Myocyte (in vitro differentiated cells): ENCODE measurements around the gene TMEM39B. TPM values are rescaled to one million over a fixed set of nuclear protein-coding genes. Genes with fewer than 3 reads are reported as not detected.
"Not testable (repeated sequence)": the region's sequence is repeated elsewhere in the genome, so short reads cannot be mapped to it uniquely, and the experiment has no call there.

ENCODE experiments used
- DNase-seq: peaks from one replicate; pipeline ENCODE4 v3.0.0-alpha.2; 2012; ENCODE audit warnings: low read depth
- total RNA-seq: library from RNA; depleted of rRNA; stranded (reverse); fragments of >200 nt; gene quantifications from 2 replicates; pipeline ENCODE4 v1.2.3, GENCODE V29; 2014

Gene TMEM39B
- total RNA-seq, 1 donor from 2014 or later: 4.9 TPM

DNA sequence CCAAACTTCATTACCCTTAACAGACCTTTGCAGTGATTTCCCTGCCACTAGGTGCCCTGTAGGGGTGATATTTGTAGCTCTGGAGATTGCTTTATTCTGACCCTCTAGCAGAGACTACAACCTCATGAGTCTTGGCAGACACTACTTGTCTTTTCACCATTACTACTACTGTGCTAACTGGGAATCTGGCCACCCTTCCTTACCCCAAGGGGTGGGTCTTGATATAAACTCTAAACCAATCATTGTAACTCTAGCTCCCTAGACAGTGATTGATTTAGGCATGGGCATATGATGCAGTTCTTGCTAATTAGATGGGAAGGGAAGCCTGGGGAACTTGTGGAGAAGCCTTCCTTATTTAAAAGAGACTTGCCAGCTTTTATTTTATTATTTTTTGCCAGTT is 39.0 kb downstream of the TMEM39B start:
- no peak for DNase-seq

- no peak for DNase-seq
These were observed 40.2 kb downstream of the TMEM39B start for GRCh38 chr1:32112806-32113375.

DNA sequence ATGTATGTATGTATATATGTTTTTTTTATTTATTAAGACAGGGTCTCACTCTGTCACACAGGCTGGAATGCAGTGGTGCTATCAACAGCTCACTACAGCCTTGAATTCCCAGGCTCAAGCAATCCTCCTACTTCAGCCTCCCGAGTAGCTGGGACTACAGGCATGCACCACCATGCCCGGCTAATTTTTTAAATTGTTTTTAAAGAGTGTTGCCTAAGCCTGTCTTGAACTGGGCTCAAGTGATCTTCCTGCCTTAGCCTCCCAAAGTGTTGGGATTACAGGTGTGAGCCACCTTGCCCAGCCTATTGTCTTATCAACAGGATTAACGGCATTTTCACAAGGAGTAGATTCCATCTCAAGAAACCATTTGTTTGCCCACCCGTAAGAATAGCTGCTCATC is 40.7 kb downstream of the TMEM39B start:
- not testable (repeated sequence) for DNase-seq

- no peak for DNase-seq
These were observed 41.7 kb downstream of the TMEM39B start for GRCh38 chr1:32114420-32114819.

GRCh38 chr1:32115496-32115895 is 42.8 kb downstream of the TMEM39B start:
- DNase-seq: no peak

GRCh38 chr1:32116531-32116930 is 43.8 kb downstream of the TMEM39B start:
- DNase-seq: no peak

DNA sequence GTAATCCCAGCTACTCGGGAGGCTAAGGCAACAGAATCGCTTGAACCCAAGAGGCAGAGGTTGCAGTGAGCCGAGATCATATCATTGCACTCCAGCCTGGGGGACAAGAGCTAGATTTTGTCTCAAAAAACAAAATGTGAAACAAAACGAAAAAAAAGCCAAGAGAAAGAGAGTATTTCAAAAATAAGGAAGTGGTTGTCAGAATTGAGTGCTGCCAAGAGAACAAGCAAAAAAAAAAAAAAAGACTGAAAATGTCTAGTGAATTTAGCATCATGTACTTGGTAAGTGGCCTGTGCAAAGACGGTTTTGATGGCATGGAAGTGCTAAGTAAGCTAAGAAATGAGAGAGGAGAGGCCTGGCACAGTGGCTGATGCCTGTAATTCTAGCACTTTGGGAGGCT is 49.4 kb downstream of the TMEM39B start:
- no peak for DNase-seq

GRCh38 chr1:32123361-32123760 is 50.6 kb downstream of the TMEM39B start:
- DNase-seq: not testable (repeated sequence)

DNA sequence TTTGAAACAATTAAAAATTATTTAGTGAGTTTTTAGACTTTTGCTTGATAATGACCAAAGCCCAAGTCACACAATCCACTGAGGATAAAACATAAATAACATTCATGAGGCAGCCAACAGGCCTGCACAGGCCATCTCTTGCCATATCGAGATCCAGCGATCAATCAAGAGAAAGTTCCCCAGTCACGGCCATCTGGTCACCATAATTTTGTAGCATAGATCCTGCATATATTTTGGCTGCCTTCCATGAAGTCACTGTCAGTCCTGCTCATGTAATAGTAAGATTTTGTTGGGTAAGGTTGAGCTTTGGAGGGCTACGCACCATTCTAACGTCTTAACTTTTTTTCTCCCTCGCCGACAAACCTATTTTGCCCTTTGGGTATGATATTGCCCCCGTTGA is 52.6 kb downstream of the TMEM39B start:
- no peak for DNase-seq

GRCh38 chr1:32126770-32127169 is 54.0 kb downstream of the TMEM39B start:
- no peak for DNase-seq

DNA sequence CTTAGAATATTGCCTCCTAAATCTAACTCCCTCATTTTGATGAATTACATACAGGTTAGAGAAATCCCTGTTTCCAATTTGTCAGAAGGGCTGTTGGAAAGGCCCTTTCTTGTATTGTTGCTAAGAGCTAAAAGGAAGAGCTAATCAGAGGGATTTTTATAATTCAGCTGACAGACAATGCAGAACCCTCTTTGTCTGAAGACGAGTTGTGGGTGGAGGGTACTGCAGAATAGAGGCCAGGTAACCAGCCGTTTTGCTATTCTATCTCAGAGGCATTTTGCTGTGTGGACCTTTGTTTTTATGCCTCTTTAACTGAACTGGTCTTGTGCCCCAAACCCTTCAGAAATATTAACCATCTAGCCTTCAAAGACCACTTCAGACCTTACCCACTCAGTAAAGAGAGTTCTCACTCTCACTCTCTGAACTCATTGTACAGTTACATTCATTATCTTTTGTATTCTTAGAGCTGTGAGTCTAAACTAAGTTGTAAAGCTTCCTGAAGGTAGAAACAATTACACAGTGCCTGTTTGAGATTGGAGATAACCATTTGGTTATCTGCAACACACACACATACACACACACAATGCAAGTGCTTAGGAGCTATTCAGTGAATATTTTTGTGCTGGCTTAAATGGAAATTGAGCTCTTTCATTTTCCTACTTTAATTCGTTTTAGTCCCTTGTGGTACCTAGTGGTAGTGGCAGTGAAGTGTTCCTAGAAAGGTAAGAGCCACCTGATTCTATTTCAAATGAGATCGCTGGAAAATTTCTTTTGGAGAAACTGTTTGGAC is 54.9 kb downstream of the TMEM39B start:
- no peak for DNase-seq

DNA sequence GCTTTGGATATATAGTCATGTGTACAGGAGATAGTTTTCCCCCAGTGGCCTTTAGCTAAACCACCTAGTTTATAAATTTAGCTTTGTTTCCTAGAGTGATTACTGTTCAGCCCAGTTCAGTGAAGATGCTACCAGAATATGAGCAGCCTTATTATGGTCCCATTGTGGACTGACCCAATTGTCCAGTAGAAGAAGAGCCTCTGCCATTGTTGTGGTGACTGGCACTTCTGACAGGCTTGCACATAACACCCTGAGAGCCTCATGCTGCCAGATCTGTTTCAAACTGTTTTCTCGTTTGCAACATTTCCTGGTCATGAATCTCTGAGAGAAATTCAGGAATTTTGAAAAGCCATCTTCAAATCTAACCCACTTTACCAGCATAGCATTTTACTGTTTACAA is 55.7 kb downstream of the TMEM39B start:
- no peak for DNase-seq

DNA sequence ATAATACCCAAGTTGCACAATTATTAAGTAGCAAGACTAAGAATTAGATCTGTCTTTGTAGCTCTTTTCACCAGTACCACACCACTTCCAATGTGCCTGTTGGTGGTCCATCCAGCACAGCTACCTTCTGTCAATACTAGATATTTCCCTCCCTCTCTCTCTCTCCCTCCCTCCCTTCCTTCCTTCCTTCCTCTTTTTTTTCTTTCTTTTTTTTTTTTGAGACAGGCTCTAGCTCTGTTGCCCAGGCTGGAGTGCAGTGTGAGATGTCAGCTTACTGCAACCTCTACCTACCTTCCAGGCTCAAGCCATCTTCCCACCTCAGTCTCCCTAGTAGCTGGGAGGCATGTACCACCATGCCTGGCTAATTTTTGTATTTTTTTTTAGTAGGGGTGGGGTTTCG is 56.2 kb downstream of the TMEM39B start:
- DNase-seq: no peak

DNA sequence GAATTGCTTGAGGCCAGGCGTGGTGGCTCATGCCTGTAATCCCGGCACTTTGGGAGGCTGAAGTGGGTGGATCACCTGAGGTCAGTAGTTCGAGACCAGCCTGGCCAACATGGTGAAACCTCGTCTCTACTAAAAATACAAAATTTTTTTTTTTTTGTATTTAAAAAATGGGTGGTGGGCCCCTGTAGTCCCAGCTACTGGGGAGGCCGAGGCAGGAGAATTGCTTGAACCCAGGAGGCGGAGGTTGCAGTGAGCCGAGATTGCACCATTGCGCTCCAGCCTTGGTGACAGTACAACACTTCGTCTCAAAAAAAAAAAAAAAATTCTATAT is 61.2 kb downstream of the TMEM39B start:
- DNase-seq: not testable (repeated sequence)

DNA sequence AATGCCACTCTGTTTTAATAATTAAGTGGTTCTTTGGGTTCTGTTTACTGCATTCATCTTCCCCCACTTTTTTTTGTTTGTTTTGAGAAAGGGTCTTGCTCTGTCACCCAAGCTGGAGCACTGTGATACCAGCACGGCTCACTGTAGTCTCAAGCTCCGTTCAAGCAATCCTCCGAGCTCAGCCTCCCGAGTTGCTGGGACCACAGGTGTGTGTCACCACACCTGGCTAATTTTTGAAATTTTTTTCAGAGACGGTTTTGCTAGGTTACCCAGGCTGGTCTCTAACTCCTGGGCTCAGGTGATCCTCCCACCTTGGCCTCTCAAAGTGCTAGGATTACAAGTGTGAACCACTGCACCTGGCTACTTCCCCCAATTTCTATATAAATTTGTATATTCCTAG is 64.4 kb downstream of the TMEM39B start:
- no peak for DNase-seq

DNA sequence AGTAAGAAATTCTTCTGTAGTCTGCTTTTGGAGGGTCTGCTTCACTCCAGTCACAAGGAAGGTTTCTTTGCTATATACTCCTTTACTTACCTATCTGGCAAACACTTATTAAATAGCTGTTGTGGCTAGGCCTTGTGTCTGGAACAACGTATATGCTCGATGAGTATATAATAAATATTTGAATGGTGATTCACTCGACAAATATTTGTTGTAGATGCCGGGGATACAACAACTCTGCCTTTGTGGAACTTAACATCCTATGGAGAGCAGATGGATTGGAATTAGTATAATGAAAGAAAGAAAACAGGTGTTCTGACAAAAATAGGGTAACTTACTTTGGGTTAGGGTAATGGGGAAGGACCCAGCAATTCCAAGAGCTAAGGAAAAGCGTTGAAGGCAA is 66.2 kb downstream of the TMEM39B start:
- no peak for DNase-seq

DNA sequence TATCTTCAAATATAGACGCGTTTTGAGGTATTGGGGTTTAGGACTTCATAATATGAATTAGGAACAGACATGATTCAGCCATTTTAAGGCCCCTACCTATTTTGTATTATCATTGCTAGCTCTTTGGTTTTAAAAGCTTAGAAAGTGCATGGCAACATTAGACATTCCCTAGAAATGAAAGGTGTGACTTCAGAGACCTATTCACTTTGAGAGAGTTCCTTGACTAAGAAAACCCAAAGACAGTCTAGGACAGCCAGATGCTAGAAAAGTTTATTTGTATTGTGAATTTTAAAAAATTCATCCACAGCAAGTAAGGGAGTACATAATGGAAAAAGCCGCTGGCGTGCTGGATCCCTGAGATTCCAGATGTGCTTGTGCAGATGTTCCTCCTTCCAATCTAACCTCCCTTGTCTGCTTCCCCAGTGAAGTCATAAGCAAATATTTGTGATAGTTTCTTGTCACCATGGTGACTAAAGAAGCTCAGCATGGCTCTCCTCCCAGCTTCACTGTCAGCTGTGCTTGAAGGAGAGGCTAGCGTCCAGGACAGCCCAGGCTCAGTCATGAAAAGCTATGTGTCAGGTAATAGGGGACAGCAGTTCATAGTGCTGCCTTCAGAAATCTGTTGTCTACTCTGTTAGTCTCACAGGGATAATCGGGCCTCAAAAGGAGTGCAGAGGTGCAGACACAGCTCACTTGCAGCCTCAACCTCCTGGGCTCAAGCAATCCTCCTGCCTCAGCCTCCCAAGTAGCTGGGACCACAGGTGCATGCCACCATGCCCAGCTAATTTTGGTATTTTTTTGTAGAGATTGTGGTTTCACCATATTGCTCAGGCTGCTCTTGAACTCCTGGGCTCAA is 69.9 kb downstream of the TMEM39B start:
- peak; percentile 82 for DNase-seq

DNA sequence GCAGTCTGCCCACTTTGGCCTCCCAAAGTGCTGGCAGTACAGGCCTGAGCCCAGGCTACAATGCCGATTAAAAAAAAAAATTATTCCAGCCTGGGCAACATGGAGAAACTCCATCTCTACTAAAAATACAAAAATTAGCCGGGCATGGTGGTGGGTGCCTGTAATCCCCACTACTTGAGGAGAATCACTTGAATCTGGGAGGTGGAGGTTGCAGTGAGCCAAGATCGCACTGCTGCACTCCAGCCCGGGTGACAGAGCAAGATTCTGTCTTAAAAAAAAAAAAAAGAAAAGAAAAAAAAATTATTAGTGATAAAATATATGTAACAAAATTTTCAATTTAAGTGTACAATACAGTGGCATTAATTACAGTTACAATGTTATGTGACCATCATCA is 70.6 kb downstream of the TMEM39B start:
- DNase-seq: not testable (repeated sequence)

GRCh38 chr1:32144033-32144432 is 71.3 kb downstream of the TMEM39B start:
- DNase-seq: no peak

DNA sequence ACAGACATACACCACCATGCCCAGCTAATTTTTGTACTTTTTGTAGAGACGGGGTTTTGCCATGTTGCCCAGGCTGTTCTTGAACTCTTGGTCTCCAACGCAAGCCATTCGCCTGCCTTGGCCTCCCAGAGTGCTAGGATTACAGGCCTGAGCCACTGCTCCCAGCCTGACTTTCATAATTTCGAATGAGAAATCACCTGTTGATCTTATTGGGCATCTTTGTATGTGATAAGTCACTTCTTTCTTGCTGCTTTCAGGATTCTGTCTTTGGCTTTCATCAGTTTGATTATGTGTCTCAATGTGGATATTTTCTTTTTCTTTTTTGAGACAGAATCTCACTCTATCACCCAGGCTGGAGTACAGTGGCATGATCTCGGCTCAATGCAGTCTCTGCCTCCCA is 75.1 kb downstream of the TMEM39B start:
- not testable (repeated sequence) for DNase-seq

DNA sequence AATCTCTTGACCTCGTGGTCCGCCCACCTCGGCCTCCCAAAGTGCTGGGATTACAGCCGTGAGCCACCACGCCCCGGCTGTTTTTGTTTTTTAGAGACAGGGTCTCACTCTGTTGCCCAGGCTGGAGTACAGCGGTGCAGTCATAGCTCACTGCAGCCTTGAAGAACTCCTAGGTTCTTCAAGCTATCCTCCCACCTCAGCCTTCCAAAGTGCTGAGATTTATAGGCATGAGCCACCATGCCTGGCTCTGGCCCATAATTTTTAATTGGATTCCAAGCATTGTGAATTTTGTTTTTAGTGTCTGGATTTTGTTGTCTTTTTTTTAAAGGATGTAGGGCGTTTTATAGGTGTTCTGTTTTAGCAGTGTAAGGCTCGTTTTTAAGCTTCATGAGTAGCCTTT is 78.1 kb downstream of the TMEM39B start:
- no peak for DNase-seq

DNA sequence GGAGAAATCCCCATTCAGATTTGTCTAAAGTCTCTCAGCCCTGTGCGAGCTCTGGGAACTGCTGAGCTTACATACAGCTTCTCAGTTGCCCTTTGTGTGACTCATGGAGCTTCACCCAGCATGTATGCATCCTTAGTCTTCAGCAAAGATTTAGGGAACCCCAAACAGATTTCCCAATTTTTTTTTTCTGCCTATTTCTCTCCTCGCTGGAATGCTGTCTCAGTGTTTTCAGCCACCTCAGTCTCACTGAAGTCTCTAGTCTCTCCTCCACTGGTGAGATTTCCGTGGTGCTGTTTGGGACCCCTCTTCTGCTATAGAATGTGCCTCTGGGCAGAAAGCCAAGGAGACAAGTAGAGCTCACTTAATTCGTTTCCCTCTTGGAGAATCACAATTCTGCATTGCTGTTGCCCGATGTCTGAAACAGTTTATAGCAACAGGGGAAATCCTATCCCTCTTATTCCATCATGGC is 78.6 kb downstream of the TMEM39B start:
- DNase-seq: peak; percentile 40
